ENCODE measurements around the gene CIBAR2. TPM values are rescaled to one million over a fixed set of nuclear protein-coding genes. Genes with fewer than 3 reads are reported as not detected.

Gene CIBAR2
- total and polyA plus RNA-seq, 2 experiments from 2014 or later = 0.13 TPM; not detected in 1

DNA sequence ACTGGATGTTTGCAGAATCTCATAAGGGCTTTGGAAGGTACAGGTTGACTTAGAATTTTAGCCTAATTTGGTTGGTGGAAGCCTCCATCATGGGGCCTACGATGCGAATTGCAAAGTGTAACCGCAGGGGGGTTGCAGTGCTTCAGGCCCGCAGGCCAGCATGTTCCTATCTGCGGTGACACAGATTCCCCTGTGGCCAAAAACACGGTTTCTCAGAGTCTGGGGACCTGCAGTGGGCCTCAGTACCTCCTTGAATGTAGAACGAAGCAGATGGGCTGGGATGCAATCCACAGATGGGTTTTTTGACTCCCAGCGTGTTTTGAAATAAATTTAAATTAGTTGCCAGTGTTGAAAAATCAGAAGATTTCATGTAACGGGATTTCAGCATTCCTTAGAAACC is 49.9 kb downstream of the CIBAR2 start:
- no peaks in the 10 kb centered on the region for H3K4me1 ChIP-seq (ENCODE audit: insufficient read depth)
- no peak overlapping the region for H3K4me2 ChIP-seq

DNA sequence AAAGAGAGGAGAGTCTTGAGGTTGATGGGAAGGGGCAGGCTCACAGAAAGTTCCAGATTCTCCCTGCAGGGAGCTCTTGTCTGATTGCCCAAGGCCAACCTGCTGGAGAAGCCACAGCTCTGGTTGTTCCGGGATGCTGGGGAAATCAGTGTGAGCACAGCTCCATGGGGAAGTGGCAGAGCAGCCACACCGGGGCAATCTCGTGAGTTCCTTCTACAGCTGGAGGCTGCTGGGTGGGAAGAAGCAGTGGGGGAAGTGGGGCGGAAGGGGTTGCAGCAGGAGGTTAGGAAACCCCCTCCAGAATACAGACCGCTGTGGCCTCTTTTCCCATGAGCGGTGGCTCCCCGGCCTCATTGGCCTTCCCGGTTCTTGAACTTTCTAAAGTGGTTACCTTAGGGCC is 50.7 kb downstream of the CIBAR2 start:
- DNase-seq (ENCODE audit: low spot score) = no peak
- Histone ChIP-seq H3K9me3 (ENCODE audit: low read depth) (no peaks in the 10 kb centered on the region), H3K79me2 (no peaks in the 10 kb centered on the region), H3K4me2 (no peak overlapping the region), H4K20me1 (ENCODE audit: insufficient read depth, poor library complexity, severe bottlenecking) (no peaks in the 10 kb centered on the region), H3K27ac (no peak overlapping the region), H3K36me3 (replicated peaks; ENCODE audit: insufficient read depth, low read depth) (no peaks in the 10 kb centered on the region), H3K27me3 (no peaks in the 10 kb centered on the region), H3K9me2 (replicated peaks; ENCODE audit: insufficient read depth) (no peaks in the 10 kb centered on the region), H3K4me1 (ENCODE audit: insufficient read depth) (no peaks in the 10 kb centered on the region), H2AFZ (no peak overlapping the region), H3K4me3 (no peak overlapping the region)
- TF ChIP-seq EZH2phosphoT487 (IDR thresholded peaks at IDR 0.05; ENCODE audit: low read depth, severe bottlenecking, unreplicated experiment) = no peak
- TF ChIP-seq, protein P1, sequence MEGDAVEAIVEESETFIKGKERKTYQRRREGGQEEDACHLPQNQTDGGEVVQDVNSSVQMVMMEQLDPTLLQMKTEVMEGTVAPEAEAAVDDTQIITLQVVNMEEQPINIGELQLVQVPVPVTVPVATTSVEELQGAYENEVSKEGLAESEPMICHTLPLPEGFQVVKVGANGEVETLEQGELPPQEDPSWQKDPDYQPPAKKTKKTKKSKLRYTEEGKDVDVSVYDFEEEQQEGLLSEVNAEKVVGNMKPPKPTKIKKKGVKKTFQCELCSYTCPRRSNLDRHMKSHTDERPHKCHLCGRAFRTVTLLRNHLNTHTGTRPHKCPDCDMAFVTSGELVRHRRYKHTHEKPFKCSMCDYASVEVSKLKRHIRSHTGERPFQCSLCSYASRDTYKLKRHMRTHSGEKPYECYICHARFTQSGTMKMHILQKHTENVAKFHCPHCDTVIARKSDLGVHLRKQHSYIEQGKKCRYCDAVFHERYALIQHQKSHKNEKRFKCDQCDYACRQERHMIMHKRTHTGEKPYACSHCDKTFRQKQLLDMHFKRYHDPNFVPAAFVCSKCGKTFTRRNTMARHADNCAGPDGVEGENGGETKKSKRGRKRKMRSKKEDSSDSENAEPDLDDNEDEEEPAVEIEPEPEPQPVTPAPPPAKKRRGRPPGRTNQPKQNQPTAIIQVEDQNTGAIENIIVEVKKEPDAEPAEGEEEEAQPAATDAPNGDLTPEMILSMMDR (IDR thresholded peaks at IDR 0.05; ENCODE audit: poor library complexity) = no peak
- no peak for TF ChIP-seq EZH2 (IDR thresholded peaks at IDR 0.05; ENCODE audit: borderline replicate concordance)
- 88% methylated on average over 8 of the region's 8 CpGs for WGBS (ENCODE audit: low lambda C conversion rate, missing lambda C conversion rate)

More for the DNA sequence above, 49.9 kb downstream of the CIBAR2 start:
- H3K27me3 ChIP-seq = no peaks in the 10 kb centered on the region
- no peak for DNase-seq (ENCODE audit: low spot score)
- no peak overlapping the region for H3K27ac ChIP-seq
- TF ChIP-seq EZH2 (IDR thresholded peaks at IDR 0.05; ENCODE audit: borderline replicate concordance) (no peak), EZH2phosphoT487 (IDR thresholded peaks at IDR 0.05; ENCODE audit: low read depth, severe bottlenecking, unreplicated experiment) (no peak)
- TF ChIP-seq, protein P1 (IDR thresholded peaks at IDR 0.05; ENCODE audit: poor library complexity) = no peak
- WGBS (ENCODE audit: low lambda C conversion rate, missing lambda C conversion rate) = 83% methylated on average over 9 of the region's 9 CpGs
- H3K36me3 ChIP-seq (replicated peaks; ENCODE audit: insufficient read depth, low read depth) = no peaks in the 10 kb centered on the region
- no peak overlapping the region for H2AFZ ChIP-seq
- H4K20me1 ChIP-seq (ENCODE audit: insufficient read depth, poor library complexity, severe bottlenecking) = no peaks in the 10 kb centered on the region
- no peaks in the 10 kb centered on the region for H3K9me2 ChIP-seq (replicated peaks; ENCODE audit: insufficient read depth)
- H3K4me3 ChIP-seq = no peak overlapping the region
- H3K79me2 ChIP-seq = no peaks in the 10 kb centered on the region
- H3K9me3 ChIP-seq (ENCODE audit: low read depth) = no peaks in the 10 kb centered on the region

DNA sequence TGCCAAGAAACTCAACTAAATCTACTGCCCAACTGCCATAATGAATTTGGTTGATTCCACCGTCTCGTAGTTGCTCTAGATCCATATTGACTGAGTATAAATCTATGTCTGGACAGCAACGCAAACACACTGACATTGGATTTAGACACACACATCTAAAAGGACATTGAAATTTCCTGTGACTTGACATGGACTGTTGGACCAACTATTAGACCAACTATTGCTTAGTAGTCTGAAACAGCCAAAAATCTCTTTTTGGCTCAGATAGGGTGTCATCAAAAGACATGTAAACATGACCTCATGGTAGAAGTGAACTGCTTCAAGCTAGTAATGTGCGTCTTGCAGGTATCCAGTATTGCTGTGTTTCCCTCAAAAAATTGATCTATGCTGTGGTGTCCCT is 53.4 kb downstream of the CIBAR2 start:
- WGBS (ENCODE audit: low lambda C conversion rate, missing lambda C conversion rate) = 97% methylated on average over 4 of the region's 4 CpGs
- H2AFZ ChIP-seq = no peak overlapping the region
- no peak overlapping the region for H3K4me3 ChIP-seq
- H3K36me3 ChIP-seq (replicated peaks; ENCODE audit: insufficient read depth, low read depth) = no peaks in the 10 kb centered on the region
- H3K4me2 ChIP-seq = no peak overlapping the region
- peaks cover 9% of the 10 kb centered on the region for H3K79me2 ChIP-seq
- DNase-seq (ENCODE audit: low spot score) = no peak
- H3K27me3 ChIP-seq = no peaks in the 10 kb centered on the region
- TF ChIP-seq EZH2 (IDR thresholded peaks at IDR 0.05; ENCODE audit: borderline replicate concordance) = no peak
- TF ChIP-seq, protein P1 (IDR thresholded peaks at IDR 0.05; ENCODE audit: poor library complexity) = no peak
- TF ChIP-seq EZH2phosphoT487 (IDR thresholded peaks at IDR 0.05; ENCODE audit: low read depth, severe bottlenecking, unreplicated experiment) = no peak
- no peak overlapping the region for H3K27ac ChIP-seq
- no peaks in the 10 kb centered on the region for H3K9me2 ChIP-seq (replicated peaks; ENCODE audit: insufficient read depth)
- H3K4me1 ChIP-seq (ENCODE audit: insufficient read depth) = peaks cover 16% of the 10 kb centered on the region
- no peaks in the 10 kb centered on the region for H4K20me1 ChIP-seq (ENCODE audit: insufficient read depth, poor library complexity, severe bottlenecking)
- no peaks in the 10 kb centered on the region for H3K9me3 ChIP-seq (ENCODE audit: low read depth)

DNA sequence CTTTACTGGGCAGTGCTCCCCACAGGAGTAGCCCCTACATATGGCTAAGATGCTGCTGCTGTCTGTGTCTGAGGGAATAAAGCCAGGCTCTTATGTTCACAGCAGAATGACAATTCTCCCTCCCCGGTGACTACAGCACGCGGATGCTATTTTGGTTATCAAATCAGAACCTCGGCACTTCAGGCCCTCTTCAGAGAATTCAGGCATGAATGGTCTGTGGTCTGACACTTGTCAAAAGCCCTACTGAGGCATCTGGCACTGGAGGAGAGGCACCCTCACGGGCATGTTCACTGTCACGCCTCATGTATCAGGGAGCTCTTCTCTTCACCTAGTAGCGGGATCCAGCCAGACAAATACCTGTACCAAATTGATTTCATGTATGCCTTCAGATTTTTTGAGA is 54.3 kb downstream of the CIBAR2 start:
- no peak for DNase-seq (ENCODE audit: low spot score)
- no peaks in the 10 kb centered on the region for H3K9me2 ChIP-seq (replicated peaks; ENCODE audit: insufficient read depth)
- H3K27me3 ChIP-seq = no peaks in the 10 kb centered on the region
- no peaks in the 10 kb centered on the region for H3K36me3 ChIP-seq (replicated peaks; ENCODE audit: insufficient read depth, low read depth)
- H3K79me2 ChIP-seq = peaks cover 13% of the 10 kb centered on the region
- no peak overlapping the region for H3K4me2 ChIP-seq
- H4K20me1 ChIP-seq (ENCODE audit: insufficient read depth, poor library complexity, severe bottlenecking) = no peaks in the 10 kb centered on the region
- 96% methylated on average over 7 of the region's 7 CpGs for WGBS (ENCODE audit: low lambda C conversion rate, missing lambda C conversion rate)
- no peak overlapping the region for H2AFZ ChIP-seq
- no peaks in the 10 kb centered on the region for H3K9me3 ChIP-seq (ENCODE audit: low read depth)
- H3K4me1 ChIP-seq (ENCODE audit: insufficient read depth) = peaks cover 16% of the 10 kb centered on the region
- TF ChIP-seq, protein P1 (IDR thresholded peaks at IDR 0.05; ENCODE audit: poor library complexity) = no peak
- TF ChIP-seq EZH2 (IDR thresholded peaks at IDR 0.05; ENCODE audit: borderline replicate concordance) (no peak), EZH2phosphoT487 (IDR thresholded peaks at IDR 0.05; ENCODE audit: low read depth, severe bottlenecking, unreplicated experiment) (no peak)
- no peak overlapping the region for H3K27ac ChIP-seq
- no peak overlapping the region for H3K4me3 ChIP-seq

Data from hepatocyte (in vitro differentiated cells).